GM21381 (cell line): ENCODE measurements around the gene PLA2G6.
"Not testable (repeated sequence)": the region's sequence is repeated elsewhere in the genome, so short reads cannot be mapped to it uniquely, and the experiment has no call there.

Source experiments
- ATAC-seq: cut with Tn5 transposase; IDR thresholded peaks from one replicate; pipeline ENCODE4 v1.9.1; 2021; ENCODE audit warnings: mild to moderate bottlenecking, moderate library complexity; ENCODE audit not compliant: unreplicated experiment

PLA2G6 gene

GRCh38 chr22:38088629-38089473 lies 92.8 kb downstream of the PLA2G6 start:
- ATAC-seq, result no peak

DNA sequence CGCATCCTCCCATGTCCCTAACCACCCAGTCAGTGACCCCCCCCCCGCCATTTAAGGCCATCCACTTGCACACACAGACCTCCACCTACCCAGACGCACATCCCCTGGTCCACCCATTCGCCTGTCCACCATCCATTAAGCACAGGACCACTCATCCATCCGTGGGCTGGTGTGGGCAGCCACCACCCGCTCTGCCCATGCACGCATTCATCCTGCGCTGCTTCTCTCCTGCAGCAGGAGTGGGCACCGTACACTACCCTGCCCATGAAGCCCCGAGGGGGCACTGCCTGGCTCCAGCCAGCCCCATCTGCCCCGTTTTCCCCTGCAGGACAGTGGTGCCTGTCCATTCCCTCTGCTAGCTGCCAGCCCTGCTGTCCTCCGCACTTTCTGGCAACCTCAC lies 93.8 kb downstream of the PLA2G6 start:
- ATAC-seq, result no peak

DNA sequence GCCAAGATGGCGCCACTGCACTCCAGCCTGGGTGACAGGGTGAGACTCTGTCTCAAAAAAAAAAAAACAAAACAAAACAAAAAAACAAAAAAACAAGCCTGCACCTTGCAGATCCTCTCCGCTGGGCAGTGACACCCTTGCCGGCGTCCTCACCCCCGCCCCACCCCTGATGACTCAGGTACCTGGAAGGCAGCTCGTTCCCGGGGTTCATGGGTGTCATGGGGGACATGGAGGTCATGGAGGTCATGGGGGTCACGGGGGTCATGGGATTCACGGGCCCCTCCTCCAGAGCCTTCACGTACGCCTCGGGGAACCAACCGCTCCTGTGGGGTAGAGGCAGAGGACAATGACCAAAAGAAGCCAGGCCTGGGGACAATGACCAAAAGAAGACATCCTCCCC lies 94.7 kb downstream of the PLA2G6 start:
- no peak for ATAC-seq

GRCh38 chr22:38086001-38086845 lies 95.4 kb downstream of the PLA2G6 start:
- no peak for ATAC-seq

GRCh38 chr22:38085501-38085900 lies 96.1 kb downstream of the PLA2G6 start:
- ATAC-seq, result no peak

DNA sequence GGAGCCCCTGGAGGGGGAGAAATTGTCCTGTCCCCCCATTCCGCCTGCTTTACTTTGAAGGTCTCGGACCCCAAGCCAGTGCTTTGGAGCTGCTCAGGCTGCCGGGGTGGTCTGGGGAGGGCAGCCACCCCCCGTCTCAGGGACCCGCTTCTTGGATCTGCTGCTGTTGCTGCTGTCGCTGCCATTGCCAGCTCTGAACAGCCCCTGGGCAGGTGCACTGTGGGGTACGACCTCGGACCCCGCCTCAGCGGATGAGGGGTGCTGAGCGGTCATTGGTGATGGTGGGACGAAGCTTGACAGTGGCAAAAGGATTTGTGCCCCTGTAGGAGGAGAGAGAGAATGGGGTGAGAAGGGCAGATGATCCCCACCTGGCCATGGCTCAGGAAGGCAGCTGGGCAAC lies 96.6 kb downstream of the PLA2G6 start:
- ATAC-seq, result no peak

DNA sequence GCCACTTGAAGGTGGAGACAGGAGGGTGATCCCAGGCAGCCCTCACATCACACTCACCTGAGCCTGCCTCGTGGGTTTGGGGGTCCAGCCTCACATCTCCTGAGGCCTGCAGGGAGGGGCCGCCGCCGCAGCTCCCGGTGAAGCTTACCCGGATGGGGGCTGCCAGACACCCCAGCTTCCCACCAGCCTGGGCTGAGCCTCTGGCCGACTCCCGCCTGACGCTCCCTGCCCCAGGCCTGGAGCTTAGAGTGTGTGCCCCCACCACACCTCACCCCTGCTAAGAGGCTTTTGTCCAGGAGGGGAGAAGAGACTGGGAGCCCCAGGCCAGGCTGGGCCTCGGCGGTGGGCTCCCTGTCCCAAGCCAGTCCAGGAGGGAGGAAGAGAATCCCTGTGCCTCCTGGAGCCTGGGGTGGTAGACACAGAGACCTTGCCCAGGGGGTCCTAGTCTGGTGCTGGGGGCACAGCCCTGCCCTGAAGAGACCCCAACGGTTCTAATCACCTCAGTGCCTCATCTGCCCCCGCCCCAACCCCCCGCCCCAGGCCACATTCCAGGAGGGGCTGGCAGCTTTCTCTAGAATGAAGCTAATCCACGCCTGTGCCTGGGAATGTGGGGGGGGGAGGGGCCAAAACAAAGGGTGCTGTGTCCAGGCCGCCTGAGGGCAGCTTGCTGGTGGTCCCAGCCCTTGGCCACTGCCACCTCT lies 97.5 kb downstream of the PLA2G6 start, which contains the start of gene SLC16A8:
TSS of gene SLC16A8 (minus strand) at position 254 of the 701 bp plus-strand sequence. CDS start 1,311 bp downstream, outside the sequence.
- no peak for ATAC-seq

DNA sequence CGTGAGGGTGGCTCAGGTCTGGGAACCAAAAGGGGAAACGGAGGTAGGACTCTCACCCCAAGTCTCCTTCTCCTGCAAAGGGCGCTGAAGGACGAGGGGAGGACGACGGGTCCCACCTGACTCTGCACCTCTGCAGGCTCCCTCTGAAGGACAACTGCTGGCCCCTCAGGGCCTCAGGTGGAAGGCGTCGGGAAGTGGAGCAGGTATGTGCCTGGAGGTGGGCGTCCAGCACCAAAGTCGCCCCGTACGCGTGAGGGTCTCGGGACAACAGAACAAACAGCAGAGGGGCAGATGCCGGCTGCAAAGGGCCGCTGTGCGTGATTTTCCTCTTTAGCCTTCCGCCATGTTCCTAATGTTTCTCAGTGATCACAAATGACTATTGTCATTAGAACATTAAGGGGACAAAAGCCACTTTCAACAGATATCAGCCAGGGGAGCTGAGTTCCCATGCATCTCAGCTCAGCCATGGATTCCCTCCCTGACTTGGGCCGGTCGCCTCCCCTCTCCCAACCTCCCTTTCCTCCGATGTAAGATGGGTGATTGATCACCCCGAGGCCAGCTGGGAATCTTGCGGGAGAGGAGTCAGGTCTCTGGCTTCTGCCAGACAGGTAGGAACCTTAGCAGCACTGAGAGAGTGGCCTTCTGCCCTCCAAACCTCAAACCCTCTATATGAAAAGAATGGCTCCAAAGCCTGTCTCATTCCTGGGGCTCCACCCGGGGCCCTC lies 98.5 kb downstream of the PLA2G6 start:
- no peak for ATAC-seq

DNA sequence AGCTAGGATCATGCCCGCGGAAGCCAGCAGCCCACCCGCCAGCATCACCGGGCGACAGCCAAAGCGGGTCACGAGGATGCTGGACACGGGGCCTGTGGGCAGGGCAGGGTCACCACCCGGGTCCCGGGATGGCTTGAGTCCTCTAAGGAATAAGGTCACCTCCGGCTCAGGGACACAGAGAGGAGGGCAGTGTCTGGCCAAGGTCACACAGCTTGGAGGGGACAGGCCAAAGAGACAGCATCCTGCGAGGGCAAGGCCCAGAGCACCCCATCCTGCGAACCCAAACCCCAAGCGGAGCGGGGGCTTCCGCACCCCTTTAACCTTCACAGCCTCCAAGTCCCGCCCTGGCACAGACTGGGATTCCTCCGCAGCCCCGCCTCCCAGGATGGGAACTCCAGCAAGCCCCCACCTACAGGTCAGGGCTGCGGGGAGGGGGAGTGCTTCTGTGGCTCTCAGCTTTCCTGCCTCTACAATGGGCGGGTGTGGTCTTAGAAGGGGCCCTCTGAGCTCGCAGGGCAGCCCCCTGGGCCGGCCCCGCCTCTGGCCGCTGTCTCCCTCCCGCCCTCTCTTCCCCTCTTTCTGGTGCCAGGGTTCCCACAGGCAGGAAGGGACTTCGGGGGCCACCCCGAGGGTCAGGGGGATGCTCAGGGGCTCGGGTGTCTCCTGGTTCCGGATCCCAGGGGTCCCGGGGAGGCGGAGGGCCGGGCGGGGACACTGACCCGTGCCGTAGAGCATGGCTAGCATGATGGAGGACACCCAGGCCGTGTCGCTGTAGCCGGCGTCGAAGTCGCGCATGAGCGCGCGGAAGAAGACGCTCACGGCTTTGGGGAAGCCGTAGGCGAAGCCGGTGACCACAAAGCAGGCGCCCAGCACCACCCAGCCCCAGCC lies 99.4 kb downstream of the PLA2G6 start:
- ATAC-seq, result no peak

DNA sequence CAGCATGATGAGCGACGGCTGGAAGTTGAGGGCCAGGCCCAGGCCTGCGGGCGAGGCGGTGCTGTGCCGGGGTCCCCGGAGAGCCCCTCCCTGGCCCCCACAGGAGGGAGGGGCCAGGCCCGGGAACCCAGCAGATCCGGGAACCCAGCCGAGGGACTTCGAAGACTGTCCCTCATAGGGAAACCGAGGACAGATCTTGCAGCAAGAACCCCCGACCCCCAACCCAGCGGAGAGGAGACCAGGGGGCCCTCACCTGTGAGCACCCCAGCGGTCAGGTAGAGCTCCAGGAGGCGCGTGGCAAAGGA lies 100.0 kb downstream of the PLA2G6 start:
- no peak for ATAC-seq

DNA sequence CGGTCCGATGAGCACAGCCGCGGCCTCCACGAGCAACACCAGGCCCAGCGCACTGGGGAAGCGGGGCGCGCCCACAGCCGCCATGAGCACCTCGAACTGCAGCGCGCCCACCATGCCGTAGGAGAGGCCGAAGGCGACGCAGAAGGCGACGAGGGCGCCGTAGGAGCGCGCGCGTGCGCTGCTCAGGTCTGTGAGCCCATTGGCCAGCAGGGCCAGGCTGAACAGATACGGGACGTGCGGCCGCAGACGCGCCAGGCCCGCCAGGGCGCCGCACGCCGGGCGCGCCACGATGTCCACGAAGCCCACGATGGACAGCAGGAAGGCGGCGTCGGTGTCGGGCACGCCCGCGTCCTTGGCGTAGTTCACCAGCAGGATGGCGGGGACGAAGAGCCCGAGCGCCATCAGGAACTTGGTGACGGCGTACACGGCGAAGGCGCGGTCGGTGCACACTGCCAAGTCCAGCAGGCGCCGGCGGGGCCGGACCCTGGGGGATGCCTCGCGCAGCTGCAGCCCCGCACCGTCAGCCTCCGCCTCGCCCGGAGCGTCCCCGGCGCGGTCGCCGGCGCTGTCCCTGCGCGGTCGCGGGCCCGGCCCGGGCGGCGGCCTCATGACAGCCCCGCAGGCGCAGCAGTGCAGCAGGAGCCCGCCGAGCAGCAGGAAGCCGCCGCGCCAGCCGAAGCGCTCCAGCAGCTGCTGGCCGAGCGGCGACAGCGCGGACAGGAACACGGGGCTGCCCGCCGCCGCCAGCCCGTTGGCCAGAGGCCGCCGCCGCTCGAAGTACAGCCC lies 100.6 kb downstream of the PLA2G6 start:
- ATAC-seq, result no peak

- no peak for ATAC-seq
Observed at GRCh38 chr22:38080474-38080849, 101.2 kb downstream of the PLA2G6 start.

DNA sequence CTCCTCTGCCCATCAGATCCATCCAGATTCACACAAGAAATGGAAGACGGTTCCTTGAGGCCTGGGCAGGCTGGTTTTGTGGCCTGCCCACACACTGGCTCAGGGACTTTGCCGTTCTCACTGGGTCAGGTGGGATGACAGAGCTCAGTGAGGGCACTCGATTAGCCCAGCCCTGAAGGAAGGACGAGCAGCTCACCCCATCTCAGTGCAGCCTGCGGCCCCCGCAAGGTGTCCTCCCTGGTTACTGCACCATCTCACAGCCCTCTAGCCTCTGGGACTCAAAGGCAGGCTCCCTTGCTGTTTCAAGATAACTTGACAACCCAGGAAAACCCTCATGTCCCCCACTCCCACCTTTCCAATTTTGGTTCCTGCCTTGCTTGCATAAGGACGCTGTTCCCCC lies 101.8 kb downstream of the PLA2G6 start:
- ATAC-seq, result no peak

GRCh38 chr22:38079208-38079607 lies 102.4 kb downstream of the PLA2G6 start:
- not testable (repeated sequence) for ATAC-seq

DNA sequence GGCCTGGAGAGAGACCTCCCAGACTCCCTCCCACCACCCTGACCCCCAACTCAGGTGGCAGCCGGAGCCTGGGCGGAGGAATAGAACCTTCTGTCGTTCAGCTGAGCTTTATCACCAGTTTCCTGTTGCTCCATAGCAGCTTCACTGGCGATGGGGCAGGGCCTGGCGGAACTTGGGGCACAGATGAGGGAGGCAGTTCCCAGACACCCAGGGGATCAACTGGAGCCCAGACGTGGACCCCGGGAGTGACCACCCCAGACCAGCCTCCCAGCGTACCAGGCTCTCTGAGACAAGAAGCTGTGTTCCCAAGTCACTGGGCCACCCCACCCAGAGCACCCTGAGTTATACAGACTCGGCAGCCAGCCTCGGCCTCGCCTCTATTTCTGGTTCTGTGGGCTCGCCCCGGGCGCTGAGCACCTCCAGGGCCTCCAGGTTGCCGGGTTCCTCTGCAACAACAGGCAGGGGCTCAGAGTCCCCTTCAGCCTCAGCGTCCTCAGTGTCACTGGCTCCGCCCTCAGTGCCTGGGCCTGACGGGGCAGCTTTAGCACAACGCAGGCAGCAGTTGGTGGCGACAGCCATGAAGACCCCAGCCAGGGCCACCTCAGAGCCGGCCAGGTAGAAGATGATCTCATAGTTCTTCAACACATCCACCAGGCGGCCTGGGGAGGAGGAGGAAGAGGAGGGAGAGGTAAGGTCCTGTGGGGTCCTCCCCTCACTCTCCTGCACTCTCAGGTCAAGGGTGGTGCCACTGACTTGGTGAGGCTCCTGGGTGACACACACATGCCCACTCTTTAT lies 103.4 kb downstream of the PLA2G6 start:
- ATAC-seq, result no peak

- ATAC-seq, result no peak
Observed at GRCh38 chr22:38077595-38077994, 104.0 kb downstream of the PLA2G6 start.

- no peak for ATAC-seq
Observed at GRCh38 chr22:38077096-38077495, 104.5 kb downstream of the PLA2G6 start.

GRCh38 chr22:38075961-38076360 lies 105.7 kb downstream of the PLA2G6 start:
- ATAC-seq, result no peak
